GM18502 (cell line): Measurements from ENCODE around the gene ZNF502.
"Not testable (repeated sequence)": the region's sequence is repeated elsewhere in the genome, so short reads cannot be mapped to it uniquely, and the experiment has no call there.

Experiments used
- ATAC-seq: cut with Tn5 transposase; IDR thresholded peaks from one replicate; pipeline ENCODE4 v1.9.1; 2021; ENCODE audit warnings: mild to moderate bottlenecking; ENCODE audit not compliant: unreplicated experiment, poor library complexity

Gene ZNF502

GRCh38 chr3:44712455-44713075 is at the start of gene ZNF502:
ZNF502 (plus strand) TSS chr3:44712660; CDS start chr3:44720262, 7,602 bp downstream.
- peak; percentile 43 for ATAC-seq

GRCh38 chr3:44665173-44665572 is 47.3 kb upstream of the ZNF502 start:
- ATAC-seq: no peak

- no peak for ATAC-seq
Measured at GRCh38 chr3:44666346-44666745, 46.1 kb upstream of the ZNF502 start.

- no peak for ATAC-seq
Measured at GRCh38 chr3:44669760-44670159, 42.7 kb upstream of the ZNF502 start.

GRCh38 chr3:44673466-44673865 is 39.0 kb upstream of the ZNF502 start:
- not testable (repeated sequence) for ATAC-seq

GRCh38 chr3:44674211-44674610 is 38.2 kb upstream of the ZNF502 start:
- no peak for ATAC-seq

GRCh38 chr3:44678480-44679116 is 33.9 kb upstream of the ZNF502 start:
- ATAC-seq: no peak

GRCh38 chr3:44680921-44681455 is 31.5 kb upstream of the ZNF502 start:
- ATAC-seq: no peak

- ATAC-seq: no peak
Measured at GRCh38 chr3:44682182-44682896, 30.1 kb upstream of the ZNF502 start.

- ATAC-seq: peak; percentile 94
Measured at GRCh38 chr3:44685128-44685800, 27.2 kb upstream of the ZNF502 start.

GRCh38 chr3:44687898-44688297 is 24.6 kb upstream of the ZNF502 start:
- no peak for ATAC-seq

- no peak for ATAC-seq
Measured at GRCh38 chr3:44721231-44722102, 9.0 kb downstream of the ZNF502 start.

GRCh38 chr3:44722103-44722401 is 9.6 kb downstream of the ZNF502 start:
- ATAC-seq: no peak

- peak; percentile 69 for ATAC-seq
Measured at GRCh38 chr3:44729384-44729910, 17.0 kb downstream of the ZNF502 start, which contains the start of gene ZNF501. ZNF501 (plus strand) TSS chr3:44729635; CDS start chr3:44734422, 4,787 bp downstream.

- ATAC-seq: no peak
Measured at GRCh38 chr3:44734646-44735168, 22.2 kb downstream of the ZNF502 start.

- ATAC-seq: no peak
Measured at GRCh38 chr3:44761101-44761423, 48.6 kb downstream of the ZNF502 start.

- ATAC-seq: peak; percentile 93
Measured at GRCh38 chr3:44761424-44762169, 49.1 kb downstream of the ZNF502 start, which contains the start of the genes KIAA1143 and KIF15. KIAA1143 (minus strand) TSS chr3:44761619; CDS start chr3:44761602, 17 bp downstream. KIF15 (plus strand) TSS chr3:44761794; CDS start chr3:44761866, 72 bp downstream.

- peak; percentile 11 for ATAC-seq
Measured at GRCh38 chr3:44762170-44762677, 49.8 kb downstream of the ZNF502 start.
